PC-9 (cell line): ENCODE data around the gene CBY1. TPM values are rescaled to one million over a fixed set of nuclear protein-coding genes. Genes with fewer than 3 reads are reported as not detected.
"Not testable (repeated sequence)": the region's sequence is repeated elsewhere in the genome, so short reads cannot be mapped to it uniquely, and the experiment has no call there.

Experiments
- BruUV-seq: library from RNA; stranded (reverse); fragments of 400-500 nt; replicated peaks from 2 replicates; lab custom pipeline; 2021; lab: Mats Ljungman, UMichigan
- CTCF ChIA-PET: fragments of 300-600 bp; sonication (Branson Sonifier 250); formaldehyde crosslinking; loops from one replicate; lab custom pipeline; 2022; ENCODE audit warnings: antibody characterized with exemption; lab: Charles Lee
- POLR2A ChIA-PET: fragments of 300-600 bp; sonication (Branson Sonifier 250); formaldehyde crosslinking; loops from one replicate; lab custom pipeline; 2022; ENCODE audit warnings: antibody characterized with exemption; ENCODE audit not compliant: unreplicated experiment; lab: Charles Lee
- DNase-seq, 2 experiments: peaks; one replicate each; pipeline versions ENCODE4 v3.0.0 to v3.0.0-alpha.2; 2015 to 2022; ENCODE audit warnings: mixed read lengths in 1 of 2
- H2AFZ ChIP-seq: fragments of 200-600 bp; sonication (generic); 2 replicates; pipeline ENCODE4 v1.8.1; 2017; ENCODE audit warnings: antibody characterized with exemption
- H3F3A ChIP-seq: fragments of 200-600 bp; sonication (generic); 2 replicates; pipeline ENCODE4 v1.8.1; 2017; ENCODE audit warnings: antibody characterized with exemption, mild to moderate bottlenecking, low read depth; ENCODE audit not compliant: insufficient read depth
- H3K27ac ChIP-seq: fragments of 200-600 bp; sonication (generic); 2 replicates; pipeline ENCODE4 v1.6.1; 2016; ENCODE audit warnings: mixed run types
- H3K27me3 ChIP-seq: fragments of 200-600 bp; sonication (generic); 2 replicates; pipeline ENCODE4 v1.6.1; 2016; ENCODE audit warnings: low read depth, mixed run types; ENCODE audit not compliant: insufficient read depth
- H3K36me3 ChIP-seq: fragments of 200-600 bp; sonication (generic); 2 replicates; pipeline ENCODE4 v1.6.1; 2016; ENCODE audit warnings: low read depth, mixed run types
- H3K4me1 ChIP-seq: fragments of 200-600 bp; sonication (generic); replicated peaks from 2 replicates; pipeline ENCODE4 v1.6.1; 2016; ENCODE audit warnings: mixed run types; ENCODE audit not compliant: insufficient read depth
- H3K4me2 ChIP-seq: fragments of 200-600 bp; sonication (generic); 2 replicates; pipeline ENCODE4 v1.6.1; 2017; ENCODE audit warnings: mixed run types
- H3K4me3 ChIP-seq: fragments of 200-600 bp; sonication (generic); 2 replicates; pipeline ENCODE4 v1.6.1; 2016; ENCODE audit warnings: mixed run types
- H3K79me2 ChIP-seq: fragments of 200-600 bp; sonication (generic); 2 replicates; pipeline ENCODE4 v1.6.1; 2017; ENCODE audit warnings: low read depth, mixed run types
- H3K9me2 ChIP-seq: fragments of 200-600 bp; sonication (generic); 2 replicates; pipeline ENCODE4 v1.8.1; 2017; ENCODE audit warnings: mild to moderate bottlenecking; ENCODE audit not compliant: insufficient read depth
- H3K9me3 ChIP-seq: fragments of 200-600 bp; sonication (generic); 2 replicates; pipeline ENCODE4 v1.8.1; 2016; ENCODE audit warnings: low read depth; ENCODE audit not compliant: insufficient read depth
- H4K20me1 ChIP-seq: fragments of 200-600 bp; sonication (generic); 2 replicates; pipeline ENCODE4 v1.8.1; 2017; ENCODE audit not compliant: insufficient read depth
- EZH2 ChIP-seq: fragments of 200-600 bp; sonication (generic); IDR thresholded peaks from 2 replicates; pipeline ENCODE4 v1.8.0; 2017; ENCODE audit warnings: antibody characterized with exemption, low read depth
- intact Hi-C: fragments of 100-400 bp; cut with micrococcal nuclease; formaldehyde crosslinking; loops from one replicate; pipeline ENCODE4 v1.10.0; 2022; ENCODE audit not compliant: unreplicated experiment
- total RNA-seq: library from RNA; stranded (reverse); gene quantifications from 2 replicates; pipeline ENCODE4 v1.2.3, GENCODE V29; 2021
- TF ChIP-seq, protein P1 (sequence below): fragments of 200-600 bp; sonication (generic); conservative IDR thresholded peaks from 2 replicates; pipeline ENCODE4 v1.6.1; 2017; ENCODE audit warnings: mixed run types, antibody characterized with exemption, mild to moderate bottlenecking, moderate library complexity

CBY1 gene
- total RNA-seq, 1 experiment from 2014 or later = 58.9 TPM

DNA sequence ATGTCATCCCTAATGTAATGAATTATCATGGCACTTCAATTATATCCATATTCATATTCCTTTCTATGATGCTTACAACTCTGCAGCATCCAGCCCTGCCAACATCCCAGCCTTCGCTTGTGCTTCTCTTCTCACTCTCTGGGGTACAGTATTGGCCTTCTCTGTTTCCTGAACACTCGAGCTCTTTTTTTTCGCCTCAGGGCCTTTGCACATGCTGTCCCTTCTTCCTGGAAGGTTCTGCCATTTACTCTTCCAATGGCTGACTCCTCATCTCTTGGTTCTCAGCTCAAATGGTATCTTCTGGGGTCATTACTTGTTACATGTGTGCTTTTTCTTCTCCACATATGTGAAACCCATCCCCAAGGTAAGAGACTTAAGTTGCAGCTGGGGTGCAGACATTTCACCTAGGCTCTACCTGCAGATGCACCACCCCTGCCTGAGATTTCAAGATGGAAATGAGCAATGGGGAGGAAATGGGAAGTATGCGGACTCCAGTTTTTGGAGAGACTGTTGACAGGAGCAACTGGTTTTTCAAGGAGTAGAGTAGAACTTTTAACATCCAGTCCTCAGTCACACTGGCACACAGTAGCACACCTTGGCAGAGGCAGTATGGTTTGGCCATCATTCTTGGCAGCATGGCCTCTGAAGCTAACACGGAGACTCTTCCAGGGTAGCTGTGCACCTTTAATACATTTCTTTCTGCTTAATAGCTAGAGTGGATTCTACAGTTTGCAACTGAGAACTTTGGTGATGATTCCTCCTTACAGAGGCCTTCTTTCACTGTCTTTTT is 44.0 kb upstream of the CBY1 start:
- H3K4me3 ChIP-seq = no peak overlapping the region
- no peak for DNase-seq
- 0 out of 2 replicates have a peak, but pooled peaks cover under 1% of the 10 kb centered on the region for H3K4me1 ChIP-seq
- H2AFZ ChIP-seq = no peak overlapping the region
- TF ChIP-seq, protein P1, sequence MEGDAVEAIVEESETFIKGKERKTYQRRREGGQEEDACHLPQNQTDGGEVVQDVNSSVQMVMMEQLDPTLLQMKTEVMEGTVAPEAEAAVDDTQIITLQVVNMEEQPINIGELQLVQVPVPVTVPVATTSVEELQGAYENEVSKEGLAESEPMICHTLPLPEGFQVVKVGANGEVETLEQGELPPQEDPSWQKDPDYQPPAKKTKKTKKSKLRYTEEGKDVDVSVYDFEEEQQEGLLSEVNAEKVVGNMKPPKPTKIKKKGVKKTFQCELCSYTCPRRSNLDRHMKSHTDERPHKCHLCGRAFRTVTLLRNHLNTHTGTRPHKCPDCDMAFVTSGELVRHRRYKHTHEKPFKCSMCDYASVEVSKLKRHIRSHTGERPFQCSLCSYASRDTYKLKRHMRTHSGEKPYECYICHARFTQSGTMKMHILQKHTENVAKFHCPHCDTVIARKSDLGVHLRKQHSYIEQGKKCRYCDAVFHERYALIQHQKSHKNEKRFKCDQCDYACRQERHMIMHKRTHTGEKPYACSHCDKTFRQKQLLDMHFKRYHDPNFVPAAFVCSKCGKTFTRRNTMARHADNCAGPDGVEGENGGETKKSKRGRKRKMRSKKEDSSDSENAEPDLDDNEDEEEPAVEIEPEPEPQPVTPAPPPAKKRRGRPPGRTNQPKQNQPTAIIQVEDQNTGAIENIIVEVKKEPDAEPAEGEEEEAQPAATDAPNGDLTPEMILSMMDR = no peak
- no peak for TF ChIP-seq EZH2
- CTCF ChIA-PET = no interaction called here
- no peaks in the 10 kb centered on the region for H3K9me2 ChIP-seq
- POLR2A ChIA-PET = no interaction called here
- no peaks in the 10 kb centered on the region; the same call in 1 of the 2 replicates for H3F3A ChIP-seq
- H3K27me3 ChIP-seq = no peaks in the 10 kb centered on the region
- no peaks in the 10 kb centered on the region for H3K79me2 ChIP-seq
- no peak overlapping the region for H3K4me2 ChIP-seq
- intact Hi-C loops = no loop called here
- no peak overlapping the region for H3K27ac ChIP-seq
- BruUV-seq = no TSS peak
- no peaks in the 10 kb centered on the region for H4K20me1 ChIP-seq
- H3K9me3 ChIP-seq = no peaks in the 10 kb centered on the region
- H3K36me3 ChIP-seq = no peaks in the 10 kb centered on the region

DNA sequence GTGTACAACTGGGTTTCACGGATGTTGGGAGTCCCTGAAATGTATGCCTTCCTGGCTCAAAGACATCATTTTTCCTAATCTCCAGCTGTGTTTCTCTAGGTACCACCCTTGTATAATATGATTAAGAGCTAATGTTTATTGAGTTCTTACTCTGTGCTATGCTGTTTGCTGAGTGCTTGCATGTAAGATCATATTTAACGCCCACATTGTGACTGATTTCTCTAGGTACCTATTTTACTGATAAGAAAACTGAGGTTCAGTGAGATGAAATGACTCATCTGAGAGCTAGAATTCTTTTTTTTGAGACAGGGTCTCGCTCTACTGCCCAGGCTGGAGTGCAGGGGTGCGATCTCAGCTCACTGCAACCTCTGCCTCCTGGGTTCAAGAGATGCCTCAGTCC is 42.9 kb upstream of the CBY1 start:
- intact Hi-C loops = no loop called here
- TF ChIP-seq, protein P1 = no peak
- no peak for TF ChIP-seq EZH2
- ChIA-PET CTCF (no interaction called here), POLR2A (no interaction called here)
- Histone ChIP-seq H3K4me2 (no peak overlapping the region), H3F3A (no peaks in the 10 kb centered on the region), H3K4me1 (no peaks in the 10 kb centered on the region), H2AFZ (no peak overlapping the region), H3K79me2 (no peaks in the 10 kb centered on the region), H3K4me3 (no peak overlapping the region), H4K20me1 (no peaks in the 10 kb centered on the region), H3K36me3 (no peaks in the 10 kb centered on the region), H3K9me3 (no peaks in the 10 kb centered on the region; the same call in 1 of the 2 replicates), H3K9me2 (no peaks in the 10 kb centered on the region), H3K27ac (no peak overlapping the region), H3K27me3 (no peaks in the 10 kb centered on the region)
- DNase-seq = no peak
- no TSS peak for BruUV-seq

DNA sequence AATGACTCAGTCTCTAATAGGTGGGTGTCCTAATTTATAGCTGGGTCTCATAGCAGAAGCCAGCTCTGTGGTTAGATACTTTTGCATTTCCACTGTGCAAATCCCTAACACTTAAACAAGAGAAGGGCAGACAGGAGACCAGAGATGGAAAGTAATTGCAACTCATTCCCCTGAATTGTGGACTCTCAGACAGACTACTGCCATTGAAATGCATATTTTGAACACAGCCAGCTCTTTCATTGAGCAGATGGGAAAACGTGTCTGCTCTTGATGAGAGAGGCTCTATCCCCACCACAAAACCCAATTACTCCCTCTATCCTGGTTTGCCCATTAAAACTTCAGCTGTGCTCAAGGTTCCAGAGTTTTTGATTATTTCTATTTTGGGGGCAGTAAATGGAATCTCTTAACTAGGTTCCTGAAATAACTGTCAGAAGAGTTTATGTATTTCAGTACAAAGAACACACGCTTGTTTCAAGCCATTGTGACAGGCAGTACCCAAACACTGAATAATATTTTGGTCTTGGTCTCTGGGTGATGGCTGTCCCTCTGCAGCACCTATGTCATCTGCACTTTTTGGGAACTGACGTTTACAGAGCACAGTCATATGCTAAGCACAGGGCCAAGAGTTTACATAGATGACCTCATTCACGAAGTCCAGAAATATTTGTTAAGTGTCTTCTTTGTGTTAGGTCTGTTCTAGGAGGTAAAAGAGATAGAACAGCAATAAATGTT is 41.9 kb upstream of the CBY1 start:
- Histone ChIP-seq H3K4me2 (no peak overlapping the region), H3K4me3 (no peak overlapping the region), H3K27ac (no peak overlapping the region), H3K27me3 (no peaks in the 10 kb centered on the region), H3K9me3 (no peaks in the 10 kb centered on the region; the same call in 1 of the 2 replicates), H3K4me1 (no peaks in the 10 kb centered on the region), H3F3A (no peaks in the 10 kb centered on the region), H3K79me2 (no peaks in the 10 kb centered on the region), H4K20me1 (no peaks in the 10 kb centered on the region), H3K9me2 (no peaks in the 10 kb centered on the region), H3K36me3 (no peaks in the 10 kb centered on the region), H2AFZ (no peak overlapping the region)
- TF ChIP-seq, protein P1 = no peak
- BruUV-seq = no TSS peak
- DNase-seq = no peak
- ChIA-PET CTCF (interaction anchor here (0.5 kb wide), 1 partner anchor 203 kb away, joined by 7 read pairs; no protein-coding TSS in a partner anchor), POLR2A (interaction anchor here (0.6 to 0.7 kb wide), 2 partner anchors 11 to 23 kb away, joined by 3 to 5 read pairs; no protein-coding TSS in a partner anchor)
- intact Hi-C loops = no loop called here

DNA sequence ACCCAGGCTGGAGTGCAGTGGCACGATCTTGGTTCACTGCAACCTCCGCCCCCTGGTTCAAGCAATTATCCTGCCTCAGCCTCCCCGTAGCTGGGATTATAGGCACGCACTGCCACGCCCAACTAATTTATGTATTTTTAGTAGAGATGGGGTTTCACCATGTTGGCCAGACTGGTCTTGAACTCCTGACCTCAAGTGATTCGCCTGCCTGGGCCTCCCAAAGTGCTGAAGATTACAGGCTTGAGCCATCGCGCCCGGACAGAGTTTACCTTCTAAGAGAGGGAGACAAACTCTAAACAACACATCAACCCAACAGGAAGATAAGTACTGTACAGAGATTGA is 41.4 kb upstream of the CBY1 start:
- intact Hi-C loops, CTCF ChIA-PET, POLR2A ChIA-PET, BruUV-seq, H3K27ac ChIP-seq, H3K4me2 ChIP-seq, H2AFZ ChIP-seq, H3K79me2 ChIP-seq, H3K9me3 ChIP-seq, H3K4me3 ChIP-seq, H3K4me1 ChIP-seq, H3K36me3 ChIP-seq, H3K27me3 ChIP-seq, DNase-seq, H4K20me1 ChIP-seq, H3F3A ChIP-seq, H3K9me2 ChIP-seq: not testable (repeated sequence)
